Activated CD4-positive, alpha-beta T cell treated with anti-CD3 and anti-CD28 coated beads, Interleukin-2, Interleukin-6, amounts not matched to agents 100 ng/mL and 50 ng/mL, durations not matched to agents 16 hours and 8 hours (primary cell): ENCODE measurements around the gene CLRN3.

Experiments used
- DNase-seq: peaks from one replicate; pipeline ENCODE4 v3.0.0-alpha.2; 2020

CLRN3 gene

GRCh38 chr10:127892743-127893142 lies at the start of gene CLRN3:
Gene CLRN3, minus strand, starts transcription at chr10:127892941. Its CDS starts 157 bp downstream, at chr10:127892784.
- DNase-seq: no peak

- no peak for DNase-seq
Measured at GRCh38 chr10:127940866-127941640, 48.3 kb upstream of the CLRN3 start.

GRCh38 chr10:127939786-127940330 lies 47.1 kb upstream of the CLRN3 start:
- DNase-seq: no peak

- no peak for DNase-seq
Measured at GRCh38 chr10:127937915-127938463, 45.2 kb upstream of the CLRN3 start.

- no peak for DNase-seq
Measured at GRCh38 chr10:127937069-127937468, 44.3 kb upstream of the CLRN3 start.

- no peak for DNase-seq
Measured at GRCh38 chr10:127935071-127935561, 42.4 kb upstream of the CLRN3 start.

- DNase-seq: no peak
Measured at GRCh38 chr10:127934383-127934782, 41.6 kb upstream of the CLRN3 start.

GRCh38 chr10:127933271-127933670 lies 40.5 kb upstream of the CLRN3 start:
- no peak for DNase-seq

GRCh38 chr10:127932521-127933270 lies 40.0 kb upstream of the CLRN3 start:
- no peak for DNase-seq

- no peak for DNase-seq
Measured at GRCh38 chr10:127928021-127928806, 35.5 kb upstream of the CLRN3 start.

GRCh38 chr10:127926455-127926854 lies 33.7 kb upstream of the CLRN3 start:
- no peak for DNase-seq

- no peak for DNase-seq
Measured at GRCh38 chr10:127925471-127926207, 32.9 kb upstream of the CLRN3 start.

- no peak for DNase-seq
Measured at GRCh38 chr10:127923646-127924045, 30.9 kb upstream of the CLRN3 start.

- no peak for DNase-seq
Measured at GRCh38 chr10:127922675-127923366, 30.1 kb upstream of the CLRN3 start.

- no peak for DNase-seq
Measured at GRCh38 chr10:127922206-127922605, 29.5 kb upstream of the CLRN3 start.

- no peak for DNase-seq
Measured at GRCh38 chr10:127921753-127922145, 29.0 kb upstream of the CLRN3 start.

GRCh38 chr10:127921075-127921752 lies 28.5 kb upstream of the CLRN3 start:
- no peak for DNase-seq

- no peak for DNase-seq
Measured at GRCh38 chr10:127920306-127921074, 27.7 kb upstream of the CLRN3 start.

- DNase-seq: peak; percentile 17
Measured at GRCh38 chr10:127919418-127920271, 26.9 kb upstream of the CLRN3 start.
